HG02610 (cell line): Measurements from ENCODE around the gene SLC8B1.

Experiments used
- ATAC-seq: cut with Tn5 transposase; IDR thresholded peaks from one replicate; pipeline ENCODE4 v1.9.1; 2021; ENCODE audit warnings: mild to moderate bottlenecking, moderate library complexity; ENCODE audit not compliant: unreplicated experiment

The SLC8B1 gene

DNA sequence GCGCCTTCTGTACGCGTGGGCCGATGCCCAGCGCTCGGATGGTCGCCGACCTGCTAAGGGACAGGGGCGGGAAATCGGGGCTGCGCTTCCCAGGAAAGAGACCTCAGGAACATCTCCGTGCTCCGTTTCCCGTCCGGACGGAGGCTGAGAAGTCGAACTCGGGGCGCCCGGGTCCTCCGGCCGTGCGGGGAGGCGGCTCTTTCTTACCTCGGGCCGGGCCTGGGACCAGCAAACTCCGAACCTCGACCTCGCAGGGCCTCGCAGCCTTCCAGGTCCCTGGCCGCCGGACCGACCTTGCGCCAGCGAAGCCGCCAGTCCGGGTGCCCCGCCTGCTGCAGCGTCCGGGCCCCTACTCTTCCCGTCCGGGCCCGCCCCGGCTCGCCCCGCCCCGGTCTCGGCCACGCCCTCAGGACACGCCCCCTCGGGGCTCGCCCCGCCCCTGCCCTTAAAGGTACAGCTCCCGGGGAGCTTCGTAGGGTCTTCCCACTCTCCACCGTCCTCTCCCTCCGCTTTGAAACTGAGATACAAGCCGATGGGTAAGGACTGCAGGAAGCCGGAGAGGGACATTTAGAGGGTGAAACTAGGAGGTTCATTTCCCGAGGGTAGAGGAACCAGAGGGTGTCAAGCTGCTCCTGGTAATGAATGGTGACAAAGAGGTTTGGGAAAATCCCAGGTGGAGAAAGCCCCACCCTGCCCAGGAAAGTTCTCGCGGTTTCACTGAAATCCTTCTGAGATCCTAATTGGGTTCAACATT lies at the start of gene SLC8B1:
Gene SLC8B1 (minus strand): TSS at position 324 of the 754 bp plus-strand sequence. CDS start 2,231 bp downstream, outside the sequence.
- ATAC-seq, result peak; percentile 96

GRCh38 chr12:113382206-113382605 lies 47.3 kb upstream of the SLC8B1 start:
- ATAC-seq, result no peak

DNA sequence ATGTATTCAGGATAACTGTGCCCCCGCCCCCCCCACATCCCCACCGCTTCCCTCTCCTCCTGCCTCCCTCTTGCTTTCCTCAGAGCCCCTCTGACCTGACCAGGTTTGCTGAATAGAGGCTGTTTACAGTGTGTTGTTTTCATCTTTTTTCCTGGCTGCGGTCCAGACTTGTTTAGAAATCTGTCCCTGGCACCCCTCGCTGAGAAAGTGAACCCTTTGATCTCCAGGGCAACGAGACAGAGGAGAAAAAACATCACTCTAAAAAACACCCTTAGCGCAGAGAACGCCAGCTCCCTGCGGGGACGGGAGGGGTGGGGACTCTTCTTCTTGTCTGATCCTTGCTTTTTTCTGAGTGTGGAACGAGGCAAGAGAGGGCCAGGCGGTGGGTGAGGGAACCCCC lies 46.3 kb upstream of the SLC8B1 start:
- no peak for ATAC-seq

- ATAC-seq, result no peak
These were observed 43.4 kb upstream of the SLC8B1 start for GRCh38 chr12:113378291-113378690.

DNA sequence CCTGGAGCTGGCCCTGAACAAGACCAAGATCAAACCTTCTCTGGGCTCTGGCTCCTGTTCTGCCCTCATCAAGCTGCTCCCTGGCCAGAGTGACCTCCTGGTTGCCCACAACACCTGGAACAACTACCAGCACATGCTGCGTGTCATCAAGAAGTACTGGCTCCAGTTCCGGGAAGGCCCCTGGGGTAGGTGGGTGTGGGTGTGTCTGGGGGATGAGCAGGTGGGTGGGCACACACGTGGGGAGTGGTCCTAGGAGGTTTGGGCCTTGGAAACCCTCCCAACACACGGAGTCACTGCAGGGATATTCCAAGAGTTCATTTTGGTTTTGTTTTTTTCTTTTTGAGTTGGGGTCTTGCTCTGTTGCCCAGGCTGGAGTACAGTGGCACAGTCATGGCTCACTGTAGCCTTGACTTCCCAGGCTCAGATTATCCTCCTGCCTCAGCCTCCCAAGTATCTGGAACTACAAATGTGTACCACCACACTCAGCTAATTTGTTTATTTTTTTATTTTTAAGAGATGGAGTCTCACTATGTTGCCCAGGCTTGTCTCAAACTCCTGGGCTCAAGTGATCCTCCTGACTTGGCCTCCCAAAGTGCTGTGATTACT lies 40.0 kb upstream of the SLC8B1 start:
- no peak for ATAC-seq

GRCh38 chr12:113373969-113374368 lies 39.1 kb upstream of the SLC8B1 start:
- no peak for ATAC-seq

DNA sequence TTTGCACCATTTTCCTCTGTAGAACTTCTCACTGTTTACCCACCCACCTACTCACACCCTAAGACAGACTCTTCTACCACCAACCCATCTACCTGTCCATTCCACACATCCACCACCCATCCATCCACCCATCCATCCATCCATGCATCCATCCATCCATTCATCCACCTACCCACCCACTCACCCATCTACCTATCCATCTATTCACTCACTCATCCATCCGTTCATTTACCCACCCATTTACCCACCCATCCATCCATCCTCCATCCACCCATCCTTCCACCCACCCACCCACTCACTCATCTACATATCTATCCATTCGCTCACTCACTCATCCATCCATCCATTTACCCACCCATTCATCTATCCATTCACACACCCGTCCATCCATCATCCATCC lies 38.5 kb upstream of the SLC8B1 start:
- ATAC-seq, result no peak

DNA sequence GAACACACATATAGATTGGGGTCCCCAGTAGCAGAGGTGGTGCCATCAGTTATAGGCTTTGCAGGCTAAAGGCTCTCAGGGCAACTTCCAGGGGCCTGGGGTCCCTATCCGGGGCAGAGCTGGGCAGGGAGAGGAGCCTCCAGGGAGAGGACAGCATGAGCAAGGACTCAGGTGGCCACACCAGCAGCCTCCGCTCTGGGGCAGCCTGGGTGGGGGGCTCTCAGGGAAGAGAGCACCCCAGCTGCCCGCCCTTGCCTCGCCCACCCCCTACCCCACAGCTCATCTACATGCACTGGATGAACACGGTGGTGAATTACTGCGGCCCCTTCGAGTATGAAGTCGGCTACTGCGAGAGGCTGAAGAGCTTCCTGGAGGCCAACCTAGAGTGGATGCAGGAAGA lies 37.5 kb upstream of the SLC8B1 start:
- no peak for ATAC-seq

DNA sequence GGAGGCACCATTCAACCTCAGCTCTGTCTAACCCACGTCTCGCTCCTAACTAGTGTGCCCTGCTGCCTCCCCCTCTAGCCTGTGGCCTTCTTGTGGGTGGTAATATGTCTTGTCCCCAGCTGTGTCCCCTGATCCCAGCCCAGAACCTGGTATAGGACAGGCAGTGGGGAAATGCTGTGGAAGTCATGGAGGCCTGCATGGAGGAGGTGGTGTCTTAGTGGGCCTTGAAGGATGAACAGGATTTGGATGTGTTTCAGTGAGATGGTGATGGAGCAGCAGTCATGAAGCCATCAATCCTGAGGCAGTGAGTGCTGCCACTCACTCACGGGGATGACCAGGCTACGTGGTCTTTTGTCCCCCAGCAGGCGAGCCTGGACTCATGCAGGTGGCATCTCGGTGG lies 36.9 kb upstream of the SLC8B1 start:
- no peak for ATAC-seq

- ATAC-seq, result no peak
These were observed 36.2 kb upstream of the SLC8B1 start for GRCh38 chr12:113370923-113371682.

DNA sequence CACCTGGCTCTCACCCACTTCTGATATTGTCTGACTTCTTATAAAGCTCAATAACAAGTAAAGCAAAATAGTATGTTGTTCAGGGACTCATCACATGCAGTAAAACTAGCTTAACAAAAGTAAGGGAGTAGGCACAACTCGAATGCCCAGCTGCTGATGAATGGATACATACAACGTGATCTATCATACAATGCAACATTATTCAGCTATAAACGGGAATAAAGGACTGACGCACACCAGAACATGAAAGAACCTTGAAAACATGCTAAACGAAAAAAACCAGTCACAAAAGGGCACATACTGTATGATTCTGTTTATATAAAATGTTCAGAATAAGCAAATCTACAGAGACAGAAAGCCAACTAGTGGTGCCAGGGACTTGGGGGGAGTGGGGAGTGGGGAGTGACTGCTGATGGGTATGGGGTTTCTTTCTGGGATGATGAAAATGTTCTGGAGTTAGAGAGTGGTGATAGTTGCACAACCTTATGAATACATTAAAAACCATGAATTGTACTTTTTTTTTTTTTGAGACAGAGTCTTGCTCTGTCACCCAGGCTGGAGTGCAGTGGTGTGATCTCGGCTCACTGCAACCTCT lies 34.6 kb upstream of the SLC8B1 start:
- ATAC-seq, result no peak

DNA sequence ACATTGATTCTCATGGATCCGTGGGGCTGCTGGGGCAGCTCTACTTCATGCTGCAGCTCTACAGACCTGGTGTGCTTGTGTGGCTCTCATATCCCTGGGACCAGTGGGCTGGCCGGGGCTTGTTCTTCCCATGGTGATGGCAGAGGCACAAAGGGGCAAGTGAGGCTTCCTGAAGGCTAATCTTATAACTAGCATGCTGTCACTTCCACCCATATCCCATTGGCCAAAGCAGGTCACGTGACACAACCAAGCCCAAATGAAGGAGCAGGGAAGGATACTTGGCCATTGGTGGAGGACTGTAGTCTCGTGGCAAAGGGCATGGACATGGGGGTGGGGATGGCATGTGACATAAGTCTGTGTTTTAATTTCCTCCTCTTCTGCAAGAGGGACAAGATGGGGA lies 33.4 kb upstream of the SLC8B1 start:
- ATAC-seq, result no peak

DNA sequence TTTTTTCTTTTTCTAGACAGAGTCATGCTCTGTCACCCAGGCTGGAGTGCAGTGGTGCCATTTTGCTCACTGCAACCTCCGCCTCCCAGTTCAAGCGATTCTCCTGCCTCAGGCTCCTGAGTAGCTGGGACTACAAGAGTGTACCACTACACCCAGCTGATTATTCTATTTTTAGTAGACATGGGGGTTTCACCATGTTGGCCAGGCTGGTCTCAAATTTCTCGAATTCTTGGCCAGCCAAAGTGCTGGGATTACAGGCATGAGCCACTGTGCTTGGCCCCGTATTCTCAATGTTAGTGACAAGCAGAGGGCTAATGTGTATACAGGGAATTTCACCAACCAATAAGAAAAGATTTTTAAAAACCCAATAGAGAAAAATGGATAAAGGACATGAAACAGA lies 31.9 kb upstream of the SLC8B1 start:
- no peak for ATAC-seq

GRCh38 chr12:113365639-113366395 lies 30.9 kb upstream of the SLC8B1 start:
- ATAC-seq, result no peak

DNA sequence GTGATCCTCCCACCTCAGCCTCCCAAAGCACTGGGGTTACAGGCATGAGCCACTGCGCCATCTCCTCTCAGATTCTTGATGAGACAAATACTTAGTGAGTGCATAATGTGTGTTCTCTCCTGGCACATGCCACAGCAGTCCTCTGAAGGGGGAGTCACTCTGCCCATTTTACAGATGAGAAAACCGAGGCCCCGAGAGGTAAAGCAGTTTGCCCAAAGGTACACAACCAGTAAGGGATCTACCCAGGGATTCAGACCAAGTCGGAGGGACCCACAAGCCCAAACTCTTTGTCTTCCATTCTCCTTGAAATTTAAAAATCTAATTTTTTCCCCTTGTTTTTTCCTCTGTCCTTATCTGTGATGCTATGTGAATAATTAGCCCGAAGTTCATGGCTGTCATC lies 29.8 kb upstream of the SLC8B1 start:
- ATAC-seq, result no peak

- ATAC-seq, result no peak
These were observed 26.9 kb upstream of the SLC8B1 start for GRCh38 chr12:113361574-113362370.

DNA sequence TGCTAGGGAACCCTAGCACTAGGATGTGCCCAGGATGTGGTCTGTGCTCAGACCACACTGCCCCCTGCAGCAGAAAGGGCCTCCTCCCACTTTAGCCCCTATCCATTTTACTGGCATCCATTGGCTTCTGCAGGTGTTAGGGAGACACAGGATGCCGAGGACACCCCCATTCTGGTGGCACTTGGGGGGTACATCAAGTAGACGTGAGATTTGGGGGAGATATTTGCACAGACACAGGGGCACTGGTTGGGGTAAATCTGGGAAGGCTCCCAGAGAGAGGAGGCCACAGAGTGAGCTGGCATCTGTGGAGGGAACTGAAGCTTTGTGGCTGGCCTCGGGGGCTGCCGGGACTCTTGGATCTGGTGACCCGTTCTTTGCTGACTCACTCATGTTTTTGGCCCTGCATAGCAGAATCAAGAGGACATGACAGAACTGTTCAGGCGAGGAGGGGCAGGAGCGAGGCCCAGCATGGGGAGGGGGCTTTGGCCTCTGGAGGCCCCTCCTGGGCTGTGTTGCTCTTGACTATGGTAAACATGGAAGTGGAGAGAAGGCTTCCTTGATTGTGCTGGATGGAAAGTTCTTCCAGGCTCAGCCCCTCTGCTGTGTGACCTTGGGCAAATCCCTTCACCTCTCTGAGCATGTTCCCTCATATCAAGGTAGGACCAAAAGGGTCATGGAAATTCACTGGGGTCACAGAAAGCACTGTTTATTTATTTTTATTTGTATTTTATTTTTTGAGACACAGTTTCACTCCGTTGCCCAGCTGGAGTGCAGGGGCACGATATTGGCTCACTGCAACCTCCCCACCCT lies 25.2 kb upstream of the SLC8B1 start:
- ATAC-seq, result no peak

DNA sequence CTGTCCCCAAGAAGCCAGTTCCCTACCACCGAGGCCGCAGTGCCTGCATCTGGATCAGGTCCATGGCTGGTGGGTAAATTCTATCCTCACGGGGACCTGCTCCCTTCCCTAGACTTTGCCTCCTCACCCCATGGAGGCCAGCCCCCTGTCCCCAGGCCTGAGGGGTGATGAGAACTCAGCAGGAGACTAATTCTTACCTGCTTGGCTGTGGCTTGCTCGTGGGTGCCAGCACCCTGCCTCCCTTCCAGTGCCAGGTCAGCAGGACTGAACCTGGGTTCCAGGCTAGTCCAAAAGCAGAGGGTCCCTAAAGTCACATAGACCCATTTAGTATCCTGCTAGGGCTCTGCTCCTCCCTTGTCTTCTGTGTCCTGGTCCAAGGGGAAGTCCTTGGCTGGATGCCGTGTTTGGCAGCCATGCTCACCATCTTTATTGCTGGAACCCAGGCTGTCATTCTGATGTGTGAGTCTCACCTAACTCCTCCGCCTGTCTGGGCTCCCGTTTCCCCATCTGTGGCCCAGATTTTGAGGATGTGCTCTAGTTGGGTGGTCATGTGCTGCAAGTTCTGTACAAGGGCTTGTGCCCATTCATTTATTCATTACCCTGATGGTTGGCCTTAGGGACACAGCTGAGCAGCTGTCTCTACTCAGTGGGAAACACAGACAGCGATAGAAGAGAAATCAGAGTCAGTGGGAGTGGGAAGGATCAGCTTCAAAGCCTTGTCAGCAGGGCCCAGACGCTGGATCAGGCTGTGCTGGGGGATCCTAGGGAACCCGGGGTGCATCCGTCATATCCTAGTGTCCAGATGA lies 24.4 kb upstream of the SLC8B1 start:
- no peak for ATAC-seq
